SU-DHL-6 (cell line): ENCODE data around the gene GPSM1.

Experiments used
- H2AFZ ChIP-seq: fragments of 200-600 bp; sonication (generic); 2 replicates; pipeline ENCODE4 v1.6.1; 2014; ENCODE audit warnings: low read depth, mild to moderate bottlenecking, moderate library complexity, mixed read lengths, antibody characterized with exemption, low read length; ENCODE audit not compliant: severe bottlenecking
- H3F3A ChIP-seq: fragments of 200-600 bp; shearing (Covaris generic); 2 replicates; pipeline ENCODE4 v1.6.0; 2016; ENCODE audit warnings: antibody characterized with exemption, mild to moderate bottlenecking; ENCODE audit not compliant: insufficient read depth
- H3K27ac ChIP-seq: fragments of 200-600 bp; sonication (generic); 2 replicates; pipeline ENCODE4 v1.5.1; 2016; ENCODE audit warnings: low read depth, mild to moderate bottlenecking, low read length, moderate library complexity, mixed read lengths
- H3K27me3 ChIP-seq: fragments of 200-600 bp; sonication (generic), shearing (Covaris generic); 2 replicates; pipeline ENCODE4 v1.6.0; 2014; ENCODE audit warnings: mild to moderate bottlenecking, low read length
- H3K36me3 ChIP-seq: fragments of 200-600 bp; sonication (generic); 2 replicates; pipeline ENCODE4 v1.6.1; 2014; ENCODE audit warnings: mild to moderate bottlenecking, low read length, mixed read lengths
- H3K4me2 ChIP-seq: fragments of 300-600, 200-600 bp; shearing (Covaris generic), sonication (generic); 2 replicates; pipeline ENCODE4 v1.6.0; 2014; ENCODE audit warnings: low read length, low read depth, mild to moderate bottlenecking; ENCODE audit not compliant: poor library complexity, severe bottlenecking
- H3K4me3 ChIP-seq: fragments of 200-600 bp; sonication (generic); 2 replicates; pipeline ENCODE4 v1.5.1; 2014; ENCODE audit warnings: antibody characterized with exemption, low read length, mild to moderate bottlenecking, mixed read lengths; ENCODE audit not compliant: insufficient read depth, poor library complexity, severe bottlenecking
- H3K79me2 ChIP-seq: fragments of 200-600 bp; sonication (generic); 2 replicates; pipeline ENCODE4 v1.6.1; 2014; ENCODE audit warnings: mild to moderate bottlenecking, low read length, moderate library complexity; ENCODE audit not compliant: insufficient read depth
- H3K9ac ChIP-seq: fragments of 200-600 bp; sonication (generic); 2 replicates; pipeline ENCODE4 v1.7.0; 2014; ENCODE audit warnings: mild to moderate bottlenecking, low read length
- H3K9me2 ChIP-seq: fragments of 200-600 bp; sonication (generic); replicated peaks from 2 replicates; pipeline ENCODE4 v1.6.1; 2014; ENCODE audit warnings: low read length; ENCODE audit not compliant: insufficient read depth
- H3K9me3 ChIP-seq: fragments of 200-600 bp; sonication (generic); 2 replicates; pipeline ENCODE4 v1.6.1; 2014; ENCODE audit warnings: low read length, mixed read lengths; ENCODE audit not compliant: insufficient read depth
- H4K20me1 ChIP-seq: fragments of 200-600 bp; sonication (generic); 2 replicates; pipeline ENCODE4 v1.6.1; 2014; ENCODE audit warnings: low read depth, mild to moderate bottlenecking, antibody characterized with exemption, low read length, moderate library complexity, mixed read lengths
- CTCF ChIP-seq: fragments of 200-600 bp; sonication (generic); IDR thresholded peaks from one replicate; pipeline ENCODE4 v1.5.1; 2017; ENCODE audit warnings: antibody characterized with exemption, mild to moderate bottlenecking, low read length, moderate library complexity; ENCODE audit not compliant: insufficient read depth, poor library complexity, severe bottlenecking
- EZH2phosphoT487 ChIP-seq: fragments of 200-600 bp; sonication (generic), shearing (Covaris generic); conservative IDR thresholded peaks from 2 replicates; pipeline ENCODE4 v1.6.1; 2018; ENCODE audit warnings: mild to moderate bottlenecking, antibody characterized with exemption, low read length, moderate library complexity, mixed read lengths

The GPSM1 gene

GRCh38 chr9:136278894-136279293 lies 48.4 kb upstream of the GPSM1 start:
- no peaks in the 10 kb centered on the region for H3F3A ChIP-seq
- no peak for TF ChIP-seq EZH2phosphoT487
- TF ChIP-seq CTCF: no peak
- no peaks in the 10 kb centered on the region for H4K20me1 ChIP-seq
- H3K4me2 ChIP-seq: no peak overlapping the region
- H3K36me3 ChIP-seq: no peaks in the 10 kb centered on the region
- no peaks in the 10 kb centered on the region for H3K9me2 ChIP-seq
- H3K4me3 ChIP-seq: no peak overlapping the region
- no peaks in the 10 kb centered on the region for H3K27me3 ChIP-seq
- no peak overlapping the region for H3K27ac ChIP-seq
- no peak overlapping the region for H3K9ac ChIP-seq
- H2AFZ ChIP-seq: no peak overlapping the region
- H3K79me2 ChIP-seq: no peaks in the 10 kb centered on the region
- H3K9me3 ChIP-seq: no peaks in the 10 kb centered on the region

DNA sequence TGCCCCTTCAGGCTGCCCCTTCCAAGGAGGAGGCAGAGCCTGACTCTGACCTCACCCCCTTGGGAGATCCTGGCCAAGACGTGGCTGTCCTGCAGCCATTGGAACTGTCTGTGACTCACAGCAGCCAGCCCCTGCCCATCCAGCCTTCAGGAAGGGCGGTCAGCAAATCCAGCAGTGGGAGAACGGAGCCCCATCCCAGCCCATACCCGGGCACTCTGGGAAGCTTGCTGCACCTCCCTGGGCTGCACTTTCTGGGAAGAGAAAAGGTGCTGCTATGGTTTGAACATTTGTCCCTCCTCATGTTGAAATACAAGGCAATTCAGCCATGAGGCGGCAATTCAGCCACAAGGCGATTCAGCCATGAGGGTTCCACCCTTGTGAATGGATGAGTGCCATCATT lies 47.9 kb upstream of the GPSM1 start:
- no peaks in the 10 kb centered on the region for H3K27me3 ChIP-seq
- H2AFZ ChIP-seq: no peak overlapping the region
- no peak for TF ChIP-seq EZH2phosphoT487
- no peak for TF ChIP-seq CTCF
- H3K36me3 ChIP-seq: no peaks in the 10 kb centered on the region
- no peaks in the 10 kb centered on the region for H3K9me2 ChIP-seq
- H3K9me3 ChIP-seq: no peaks in the 10 kb centered on the region
- H3K4me3 ChIP-seq: no peak overlapping the region
- H4K20me1 ChIP-seq: no peaks in the 10 kb centered on the region
- H3K9ac ChIP-seq: no peak overlapping the region
- H3F3A ChIP-seq: no peaks in the 10 kb centered on the region
- no peaks in the 10 kb centered on the region for H3K79me2 ChIP-seq
- H3K4me2 ChIP-seq: no peak overlapping the region
- H3K27ac ChIP-seq: no peak overlapping the region

DNA sequence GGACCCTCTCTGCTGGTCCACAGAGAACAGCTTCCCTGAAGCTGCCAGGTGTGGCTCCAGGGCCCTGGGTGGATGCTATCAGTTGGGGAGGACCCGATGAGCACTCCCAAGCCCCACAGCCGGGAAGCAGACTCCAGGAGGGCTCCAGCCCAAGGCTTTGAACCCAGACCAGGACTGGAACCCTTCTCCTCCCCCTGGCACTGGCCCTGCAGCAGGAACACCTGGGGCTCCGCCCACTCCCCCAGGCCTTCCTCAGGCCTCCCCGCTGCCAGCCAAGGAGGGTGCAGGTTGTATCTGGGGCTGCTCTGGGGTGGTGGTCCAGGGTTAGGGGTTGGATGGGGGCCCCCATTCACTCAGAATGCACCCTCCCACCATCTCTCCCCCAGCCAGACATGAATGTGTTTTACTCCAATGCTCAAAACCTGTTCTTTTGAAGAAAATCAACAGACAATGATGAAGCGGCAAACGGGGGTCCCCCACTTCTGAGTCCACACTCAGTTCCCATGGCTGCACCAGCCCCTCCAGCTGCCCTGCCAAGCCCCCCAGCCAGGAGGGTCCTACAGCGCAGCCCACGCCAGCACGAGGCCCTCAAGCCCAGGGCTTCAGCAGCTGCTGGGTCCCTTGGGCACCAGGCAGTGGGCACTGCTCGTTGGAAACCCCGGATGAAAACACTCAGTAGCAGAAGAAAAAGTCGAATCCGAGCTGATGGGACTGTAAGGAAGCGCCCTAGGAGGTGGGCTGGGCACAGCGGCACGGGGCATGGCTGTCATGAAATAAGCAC lies 46.6 kb upstream of the GPSM1 start:
- H3K36me3 ChIP-seq: no peaks in the 10 kb centered on the region
- no peaks in the 10 kb centered on the region for H3F3A ChIP-seq
- H3K9me3 ChIP-seq: no peaks in the 10 kb centered on the region
- TF ChIP-seq EZH2phosphoT487 (no peak), CTCF (no peak)
- H3K27ac ChIP-seq: no peak overlapping the region
- no peak overlapping the region for H2AFZ ChIP-seq
- no peak overlapping the region for H3K9ac ChIP-seq
- no peaks in the 10 kb centered on the region for H3K9me2 ChIP-seq
- H4K20me1 ChIP-seq: no peaks in the 10 kb centered on the region
- no peak overlapping the region for H3K4me3 ChIP-seq
- H3K4me2 ChIP-seq: no peak overlapping the region
- no peaks in the 10 kb centered on the region for H3K27me3 ChIP-seq
- H3K79me2 ChIP-seq: no peaks in the 10 kb centered on the region
